PC-9 (cell line): ENCODE results near the gene APOM.

Experiments
- CTCF ChIP-seq: fragments of 200-600 bp; sonication (generic); conservative IDR thresholded peaks from 2 replicates; pipeline ENCODE4 v1.6.1; 2017; ENCODE audit warnings: mixed run types, antibody characterized with exemption, mild to moderate bottlenecking, moderate library complexity
- EZH2 ChIP-seq: fragments of 200-600 bp; sonication (generic); IDR thresholded peaks from 2 replicates; pipeline ENCODE4 v1.8.0; 2017; ENCODE audit warnings: antibody characterized with exemption, low read depth

GRCh38 chr6:31627690-31628287 lies 27.9 kb upstream of the APOM start:
- TF ChIP-seq CTCF (no peak), EZH2 (no peak)
